Neural crest cell (in vitro differentiated cells): Measurements from ENCODE around the gene SREK1. TPM values are rescaled to one million over a fixed set of nuclear protein-coding genes. Genes with fewer than 3 reads are reported as not detected.

ENCODE experiments used
- DNase-seq: peaks from one replicate; pipeline ENCODE4 v3.0.0; 2021; ENCODE audit warnings: low read depth, mixed read lengths, low spot score
- H3K27ac Mint-ChIP-seq: one replicate; pipeline ENCODE4 v1.8.0; 2021; ENCODE audit warnings: mild to moderate bottlenecking, mixed read lengths; ENCODE audit not compliant: unreplicated experiment
- H3K27me3 Mint-ChIP-seq: 2 replicates; pipeline ENCODE4 v1.8.0; 2021; ENCODE audit warnings: low read depth, mild to moderate bottlenecking, mixed read lengths
- H3K36me3 Mint-ChIP-seq: 2 replicates; pipeline ENCODE4 v1.8.0; 2021; ENCODE audit warnings: low read depth, mild to moderate bottlenecking, mixed read lengths
- H3K4me1 Mint-ChIP-seq: 2 replicates; pipeline ENCODE4 v1.8.0; 2021; ENCODE audit warnings: mixed read lengths
- H3K4me3 Mint-ChIP-seq: one replicate; pipeline ENCODE4 v1.8.0; 2021; ENCODE audit warnings: mild to moderate bottlenecking, mixed read lengths
- H3K9me3 Mint-ChIP-seq: 2 replicates; pipeline ENCODE4 v1.8.0; 2021; ENCODE audit warnings: mixed read lengths
- CTCF ChIP-seq: fragments of 200-600 bp; sonication (generic); conservative IDR thresholded peaks from 2 replicates; pipeline ENCODE4 v1.5.0; 2021; ENCODE audit warnings: antibody characterized with exemption, mild to moderate bottlenecking
- total RNA-seq: library from RNA; stranded (reverse); gene quantifications from 2 replicates; pipeline ENCODE4 v1.2.1, GENCODE V29; 2021

The SREK1 gene
- total RNA-seq, 1 donor from 2014 or later: 91.1 TPM

GRCh38 chr5:66164044-66164790 is 20.1 kb downstream of the SREK1 start:
- no peaks in the 10 kb centered on the region for H3K27me3 Mint-ChIP-seq
- H3K36me3 Mint-ChIP-seq: peaks cover 18% of the 10 kb centered on the region
- DNase-seq: no peak
- H3K9me3 Mint-ChIP-seq: no peaks in the 10 kb centered on the region
- no peak for TF ChIP-seq CTCF
- H3K4me3 Mint-ChIP-seq: no peak overlapping the region
- H3K27ac Mint-ChIP-seq: no peak overlapping the region
- no peaks in the 10 kb centered on the region for H3K4me1 Mint-ChIP-seq

GRCh38 chr5:66168226-66168625 is 24.1 kb downstream of the SREK1 start:
- no peaks in the 10 kb centered on the region for H3K4me1 Mint-ChIP-seq

GRCh38 chr5:66169534-66169933 is 25.4 kb downstream of the SREK1 start:
- no peak for DNase-seq
- Mint-ChIP-seq H3K4me1 (no peaks in the 10 kb centered on the region), H3K9me3 (no peaks in the 10 kb centered on the region), H3K27ac (no peak overlapping the region), H3K4me3 (no peak overlapping the region), H3K36me3 (peaks cover 13% of the 10 kb centered on the region), H3K27me3 (no peaks in the 10 kb centered on the region)
- no peak for TF ChIP-seq CTCF

More at GRCh38 chr5:66168226-66168625, 24.1 kb downstream of the SREK1 start:
- DNase-seq: no peak
- Mint-ChIP-seq H3K4me3 (no peak overlapping the region), H3K27me3 (no peaks in the 10 kb centered on the region), H3K9me3 (no peaks in the 10 kb centered on the region), H3K27ac (no peak overlapping the region), H3K36me3 (peaks cover 12% of the 10 kb centered on the region)
- no peak for TF ChIP-seq CTCF

GRCh38 chr5:66170195-66170919 is 26.3 kb downstream of the SREK1 start:
- Mint-ChIP-seq H3K27ac (no peak overlapping the region), H3K36me3 (peaks cover 16% of the 10 kb centered on the region), H3K9me3 (no peaks in the 10 kb centered on the region), H3K4me1 (no peaks in the 10 kb centered on the region), H3K27me3 (no peaks in the 10 kb centered on the region), H3K4me3 (no peak overlapping the region)
- no peak for DNase-seq
- no peak for TF ChIP-seq CTCF

GRCh38 chr5:66171349-66172344 is 27.5 kb downstream of the SREK1 start:
- H3K9me3 Mint-ChIP-seq: no peaks in the 10 kb centered on the region
- H3K36me3 Mint-ChIP-seq: peaks cover 14% of the 10 kb centered on the region
- DNase-seq: no peak
- H3K4me3 Mint-ChIP-seq: no peak overlapping the region
- H3K27ac Mint-ChIP-seq: no peak overlapping the region
- TF ChIP-seq CTCF: peak; percentile 75
- no peaks in the 10 kb centered on the region for H3K27me3 Mint-ChIP-seq
- no peaks in the 10 kb centered on the region for H3K4me1 Mint-ChIP-seq
